ENCODE results near the gene TCTA.
A peak's percentile ranks its signal among the peaks of the same experiment; 100 is the strongest.
"Not testable (repeated sequence)": the region's sequence is repeated elsewhere in the genome, so short reads cannot be mapped to it uniquely, and the experiment has no call there.

Gene TCTA, protein sequence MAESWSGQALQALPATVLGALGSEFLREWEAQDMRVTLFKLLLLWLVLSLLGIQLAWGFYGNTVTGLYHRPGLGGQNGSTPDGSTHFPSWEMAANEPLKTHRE

DNA sequence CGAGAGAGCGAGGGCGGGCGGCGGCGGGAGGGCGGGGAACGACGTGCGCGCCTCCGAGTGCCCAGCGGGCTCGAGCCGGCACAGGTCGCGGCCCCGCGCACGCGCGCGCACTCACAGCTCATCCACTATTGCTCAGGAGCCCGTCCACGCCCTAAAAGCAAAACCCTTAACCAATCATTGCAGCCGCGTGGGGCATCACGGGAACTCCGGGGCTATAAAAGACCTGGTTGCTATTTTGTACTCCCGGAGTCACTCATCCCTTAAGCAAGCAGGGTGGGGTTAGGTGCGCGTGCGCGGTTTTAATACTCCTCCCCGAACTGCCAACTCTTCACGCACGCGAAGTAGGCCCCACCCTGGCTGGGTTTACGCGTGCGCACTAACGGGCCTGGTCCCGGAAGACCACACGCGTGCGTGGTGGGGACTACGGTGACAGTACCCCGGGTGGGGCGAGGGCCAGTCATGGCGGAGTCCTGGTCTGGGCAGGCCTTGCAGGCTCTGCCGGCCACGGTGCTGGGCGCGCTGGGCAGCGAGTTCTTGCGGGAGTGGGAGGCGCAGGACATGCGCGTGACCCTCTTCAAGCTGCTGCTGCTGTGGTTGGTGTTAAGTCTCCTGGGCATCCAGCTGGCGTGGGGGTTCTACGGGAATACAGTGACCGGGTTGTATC lies at the start of gene TCTA, which contains the start of gene RHOA:
TSS of gene TCTA (plus strand) at position 456 of the 664 bp plus-strand sequence. CDS start at position 460, 4 bp downstream.
TSS of gene RHOA (minus strand) at position 9 of the 664 bp plus-strand sequence. CDS start 36,387 bp downstream, outside the sequence.
- DNase-seq, result peak; percentile 98

DNA sequence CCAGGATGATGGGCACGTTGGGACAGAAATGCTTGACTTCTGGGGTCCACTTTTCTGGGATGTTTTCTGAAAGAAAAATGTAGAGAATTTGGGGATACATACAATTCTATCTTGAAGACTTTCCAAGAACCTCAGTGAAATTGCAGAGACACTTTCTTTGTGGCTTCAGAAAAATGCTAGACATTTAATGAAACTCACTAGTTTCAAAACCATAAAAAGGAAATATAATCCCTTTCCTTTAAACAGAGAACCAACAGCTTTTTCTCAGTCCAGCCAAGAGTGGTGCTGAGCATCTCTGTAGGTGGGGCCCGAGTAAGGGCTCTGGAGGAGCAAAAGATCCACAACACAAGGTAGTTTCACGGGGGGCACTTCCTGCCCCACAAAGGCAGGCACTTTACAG lies 49.7 kb upstream of the TCTA start:
- no peak for DNase-seq

DNA sequence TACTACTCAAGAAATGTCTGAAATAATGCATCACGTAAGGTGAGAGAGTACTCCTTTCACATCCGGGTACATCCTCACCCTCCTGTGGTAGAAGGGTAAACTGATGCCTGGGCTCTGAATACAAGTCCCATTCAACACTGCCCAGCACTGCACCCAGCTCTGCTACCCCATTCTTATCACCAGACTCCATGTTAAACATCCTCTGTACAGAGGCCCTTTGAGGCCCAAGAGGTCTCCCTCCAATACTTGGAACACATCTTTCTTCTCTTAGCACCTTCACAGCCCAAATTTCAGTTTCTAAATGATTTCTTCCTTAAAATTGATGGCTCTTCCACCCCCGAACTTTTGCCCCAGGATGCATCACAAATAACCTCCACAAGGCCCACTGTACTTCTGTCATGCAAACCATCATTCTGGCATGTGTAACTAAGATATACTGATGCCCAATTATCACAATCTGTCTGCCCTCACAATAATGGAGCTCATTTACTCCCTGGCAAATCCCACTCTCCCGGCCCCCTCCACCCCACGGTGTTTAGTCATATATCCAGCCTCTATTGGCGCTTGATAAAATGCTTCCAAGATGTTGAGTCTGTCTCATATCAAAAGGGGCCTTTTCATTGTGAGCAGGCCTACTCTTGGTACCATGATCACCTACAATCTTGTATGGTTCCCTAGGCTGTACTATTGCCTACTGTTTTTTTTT lies 41.5 kb upstream of the TCTA start:
- DNase-seq, result no peak

DNA sequence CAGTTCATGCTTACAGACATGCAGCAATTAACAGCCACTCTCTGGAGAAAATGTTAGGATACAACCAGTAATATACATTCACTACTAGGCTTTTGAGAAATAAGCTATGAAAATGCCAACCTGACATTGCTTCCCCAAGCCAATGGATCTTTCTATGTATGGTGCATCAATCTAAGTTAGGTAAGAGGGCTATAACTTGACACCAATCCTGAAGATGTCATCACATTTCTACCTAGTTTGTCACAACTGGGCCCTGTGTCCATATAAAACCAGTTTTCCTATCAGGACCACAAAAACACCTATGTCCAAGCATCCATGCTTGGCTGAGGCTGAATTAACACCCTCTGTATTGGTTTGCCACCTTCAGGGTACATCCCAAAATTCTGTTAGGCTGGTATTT lies 40.3 kb upstream of the TCTA start:
- no peak for DNase-seq

DNA sequence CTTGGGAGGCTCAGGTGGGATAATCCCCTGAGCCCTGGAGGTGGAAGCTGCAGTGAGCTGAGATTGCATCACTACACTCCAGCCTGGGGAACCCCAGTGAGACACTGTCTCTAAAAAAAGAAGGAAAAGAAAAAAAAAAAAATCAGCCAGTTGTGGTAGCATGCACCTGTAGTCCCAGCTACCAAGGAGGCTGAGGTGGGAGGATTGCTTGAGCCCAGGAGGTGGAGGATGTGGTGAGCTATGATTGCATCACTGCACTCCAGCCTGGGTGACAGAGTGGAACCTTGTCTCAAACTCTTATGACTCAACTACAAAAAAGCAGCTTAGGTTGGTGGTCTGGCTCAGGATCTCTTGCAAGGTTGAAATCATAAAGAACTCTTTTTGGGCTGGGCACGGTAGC lies 34.7 kb upstream of the TCTA start:
- peak; percentile 39 for DNase-seq

DNA sequence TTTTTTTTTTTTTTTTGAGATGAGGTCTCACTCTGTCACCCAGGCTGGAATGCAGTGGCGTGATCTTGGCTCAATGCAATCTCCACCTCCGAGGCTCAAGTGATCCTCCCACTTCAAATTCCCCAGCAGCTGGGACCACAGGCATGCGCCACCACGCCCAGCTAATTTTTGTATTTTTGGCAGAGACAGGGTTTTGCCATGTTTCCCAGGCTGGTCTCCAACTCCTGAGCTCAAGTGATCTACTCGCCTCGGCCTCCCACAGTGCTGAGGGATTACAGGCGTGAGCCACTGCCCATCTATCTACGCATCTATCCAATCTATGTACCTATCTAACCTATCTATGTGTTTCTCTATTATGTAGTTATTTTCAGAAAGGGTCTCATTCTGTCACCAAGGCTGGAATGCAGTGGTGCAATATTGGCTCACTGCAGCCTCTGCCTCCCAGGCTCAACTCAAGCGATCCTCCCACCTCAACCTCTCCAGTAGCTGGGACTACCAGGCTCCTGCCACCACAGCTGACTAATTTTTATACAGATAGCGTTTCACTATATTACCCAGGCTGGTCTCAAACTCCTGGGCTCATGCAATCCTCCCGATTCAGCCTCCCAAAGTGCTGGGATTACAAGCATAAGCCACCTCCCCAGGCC lies 33.9 kb upstream of the TCTA start:
- no peak for DNase-seq

DNA sequence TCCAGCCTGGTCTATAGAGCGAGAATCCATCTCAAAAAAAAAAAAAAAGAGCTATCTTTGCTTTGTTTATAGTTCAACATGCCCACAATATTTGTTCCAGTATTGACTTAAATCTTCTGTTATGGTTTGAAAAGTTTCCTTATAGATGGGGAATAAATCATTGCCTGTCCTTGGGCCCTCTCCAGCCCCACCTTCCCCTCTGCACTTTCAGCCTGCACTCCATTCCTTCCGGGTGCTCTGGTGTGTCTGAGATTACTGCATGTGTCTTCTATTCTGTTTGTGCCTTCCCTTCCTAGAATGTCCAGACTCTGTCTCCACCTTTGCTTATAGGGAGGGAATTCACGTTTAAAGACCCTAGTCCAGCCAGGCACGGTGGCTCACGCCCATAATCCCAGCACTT lies 28.8 kb upstream of the TCTA start:
- DNase-seq, result no peak

DNA sequence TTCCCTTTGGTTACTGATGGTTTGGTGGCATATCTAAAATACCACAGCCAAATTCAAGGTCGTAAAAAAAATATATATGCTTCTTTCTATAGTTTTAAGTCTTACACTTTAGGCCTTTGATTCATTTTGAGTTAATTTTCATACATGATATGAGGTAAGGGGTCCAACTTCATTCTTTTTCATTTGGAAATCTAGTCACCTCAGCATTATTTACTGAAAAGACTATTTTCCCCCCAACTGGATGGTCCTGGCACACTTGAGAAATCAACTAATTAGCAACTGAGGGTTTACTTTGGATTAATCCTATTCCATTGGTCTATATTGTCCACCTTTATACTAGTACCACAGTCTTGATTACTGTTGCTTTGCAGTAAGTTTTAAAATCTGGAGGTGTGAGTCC lies 26.6 kb upstream of the TCTA start:
- DNase-seq, result no peak

DNA sequence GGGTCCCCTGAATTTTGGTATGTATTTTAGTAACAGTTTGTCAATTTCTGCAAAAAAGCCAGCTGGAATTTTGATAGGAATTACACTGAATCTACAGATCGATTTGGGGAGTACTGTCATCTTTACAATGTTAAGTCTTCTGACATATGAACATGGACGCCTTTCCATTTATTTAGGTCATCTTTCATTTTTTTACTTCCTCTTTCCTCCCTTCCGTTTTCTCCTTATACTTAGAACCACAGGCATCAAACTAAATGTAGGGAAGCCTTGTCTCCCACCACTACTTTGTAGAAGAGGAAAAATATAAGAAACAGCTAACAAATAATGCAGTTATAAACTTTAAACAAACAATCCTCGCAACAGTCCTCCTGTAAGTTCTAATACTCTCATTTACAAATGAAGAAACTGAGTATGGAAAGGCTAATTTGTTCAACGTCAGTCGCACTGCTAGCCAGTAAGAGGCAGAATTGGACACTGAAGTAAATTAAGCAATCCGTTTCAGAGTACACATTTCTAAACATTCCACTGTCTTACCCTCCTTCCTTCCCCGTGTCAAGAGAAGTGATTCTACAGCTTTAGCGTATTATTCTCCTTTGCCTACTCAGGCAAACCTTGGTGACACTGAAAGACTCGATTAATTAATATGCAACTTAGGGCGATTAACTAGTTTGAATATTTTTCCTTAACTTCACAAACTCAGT lies 26.0 kb upstream of the TCTA start:
- DNase-seq, result no peak

DNA sequence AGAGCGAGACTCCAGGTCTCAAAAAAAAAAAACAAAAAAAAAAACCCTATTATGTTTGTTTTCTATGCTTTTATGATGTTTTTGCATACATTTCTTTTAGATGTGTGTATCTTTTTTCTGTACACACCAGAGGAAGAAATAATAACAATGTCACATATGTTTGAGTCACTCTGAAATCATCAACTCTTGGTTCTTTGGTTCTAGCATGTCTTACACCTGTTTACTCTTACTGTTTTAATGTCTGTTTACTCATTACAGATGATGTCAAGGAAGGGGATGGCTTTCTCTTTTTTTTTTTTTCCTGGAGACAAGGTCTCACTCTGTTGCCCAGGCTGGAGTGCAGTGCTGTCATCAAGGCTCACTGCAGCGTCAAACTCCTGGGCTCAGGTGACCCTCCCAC lies 24.5 kb upstream of the TCTA start:
- no peak for DNase-seq

DNA sequence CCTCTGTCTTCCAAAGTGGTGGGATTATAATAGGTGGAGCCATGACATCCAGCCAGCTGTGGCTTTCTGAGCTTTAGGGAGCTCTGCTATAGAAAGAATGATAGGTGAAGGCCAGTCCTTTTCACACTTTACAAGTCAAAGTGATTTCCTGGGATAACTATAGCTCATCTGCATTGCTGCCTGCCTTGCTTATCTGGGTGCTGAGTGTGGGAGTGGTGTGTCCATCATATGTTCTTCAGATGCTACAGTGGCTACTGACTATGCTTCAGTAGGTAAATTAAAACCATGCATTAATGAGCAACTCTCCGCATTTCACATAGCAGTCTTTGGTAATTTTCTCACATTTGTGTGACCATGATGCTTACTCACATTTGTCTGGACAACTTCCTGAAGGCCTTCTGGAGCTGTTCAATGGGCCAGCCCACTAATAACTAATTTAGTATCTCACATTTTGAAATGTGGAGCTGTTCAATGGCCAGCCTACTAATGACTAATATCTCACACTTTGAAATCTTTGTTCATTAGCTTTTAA lies 23.9 kb upstream of the TCTA start:
- DNase-seq, result no peak

DNA sequence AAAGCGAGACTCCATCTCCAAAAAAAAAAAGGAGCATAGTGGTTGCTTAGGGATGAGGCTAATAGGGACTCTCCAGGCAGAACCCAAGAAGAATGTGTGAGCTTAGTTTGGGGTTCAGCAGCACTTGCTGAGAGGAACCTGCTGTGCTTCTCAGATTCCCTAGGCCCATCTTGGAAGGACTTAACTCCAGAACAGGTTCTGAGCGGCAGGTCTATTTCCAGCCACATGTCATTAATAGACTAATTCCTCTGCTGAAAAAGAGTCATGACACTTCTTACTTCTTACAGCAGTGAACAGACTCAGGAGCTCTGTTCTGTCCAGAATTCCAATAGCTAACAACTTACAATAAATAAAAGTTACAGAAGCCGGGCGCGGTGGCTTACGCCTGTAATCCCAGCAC lies 22.9 kb upstream of the TCTA start:
- no peak for DNase-seq

DNA sequence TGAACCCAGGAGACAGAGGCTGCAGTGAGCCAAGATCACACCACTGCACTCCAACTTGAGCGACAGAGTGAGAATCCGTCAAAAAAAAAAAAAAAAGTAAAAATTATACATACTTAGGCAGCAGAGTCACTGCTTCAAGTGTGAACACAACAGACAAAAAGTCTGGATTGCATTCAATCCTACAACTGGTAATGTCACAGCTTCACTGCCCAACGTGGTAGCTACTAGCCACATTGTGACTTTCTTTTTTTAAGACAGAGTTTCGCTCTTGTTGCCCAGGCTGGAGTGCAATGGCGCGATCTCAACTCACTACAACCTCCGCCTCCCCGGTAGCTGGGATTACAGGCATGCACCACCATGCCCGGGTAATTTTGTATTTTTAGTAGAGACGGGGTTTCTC lies 20.9 kb upstream of the TCTA start:
- DNase-seq, result not testable (repeated sequence)

DNA sequence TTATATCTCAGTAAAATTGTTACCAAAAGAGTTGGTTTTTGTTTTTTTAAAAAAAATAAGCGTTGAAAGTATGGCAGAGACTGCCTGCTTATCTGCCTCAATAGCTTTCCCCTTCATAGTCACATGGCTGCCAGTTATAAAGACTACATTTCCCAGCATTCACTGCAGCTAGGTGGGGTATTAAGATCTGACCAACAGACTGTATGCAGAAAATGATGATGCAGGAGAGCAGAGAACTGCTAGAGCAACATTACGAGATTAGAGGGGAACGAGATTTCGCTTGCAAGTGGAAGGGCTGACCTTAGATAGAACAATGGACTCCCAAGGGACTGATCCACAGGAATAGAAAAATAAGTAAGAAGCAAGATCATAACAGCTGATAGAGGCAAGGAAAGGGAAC lies 14.8 kb upstream of the TCTA start:
- no peak for DNase-seq

DNA sequence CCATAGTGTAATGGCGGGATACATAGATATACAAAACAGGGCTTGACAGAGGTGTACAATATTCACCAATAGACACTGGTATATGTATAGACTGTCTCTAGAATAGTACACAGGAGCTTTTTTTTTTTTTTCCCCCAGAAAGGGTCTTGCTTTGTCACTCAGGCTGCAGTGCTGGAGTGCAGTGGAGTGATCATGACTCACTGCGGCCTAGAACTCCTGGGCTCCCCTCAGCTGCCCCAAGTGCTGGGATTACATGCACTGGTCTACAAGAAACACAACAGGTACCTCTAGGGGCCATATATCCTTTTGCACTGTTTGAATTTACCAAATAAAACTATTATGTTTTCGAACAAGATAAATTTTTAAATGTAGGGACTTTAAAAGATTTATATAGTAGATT lies 12.8 kb upstream of the TCTA start:
- DNase-seq, result no peak

DNA sequence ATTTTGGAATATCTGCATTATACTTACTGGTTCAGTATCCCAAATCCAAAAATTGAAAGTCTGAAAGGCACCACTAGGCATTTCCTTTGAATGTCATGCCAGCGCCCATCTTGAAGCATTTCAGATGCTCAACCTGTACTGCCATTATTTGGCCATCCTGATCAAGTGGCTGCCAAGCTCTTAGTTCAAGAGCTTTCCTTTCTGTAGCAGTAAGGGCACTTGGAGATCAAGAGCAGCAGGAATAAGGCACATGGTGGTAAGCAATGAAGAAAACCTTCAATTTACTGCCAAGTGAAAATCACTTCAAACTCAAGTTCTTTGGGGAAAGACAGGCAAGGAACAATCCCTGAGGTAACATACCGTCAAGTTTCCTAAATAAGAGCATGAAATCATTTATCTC lies 10.5 kb upstream of the TCTA start:
- no peak for DNase-seq

DNA sequence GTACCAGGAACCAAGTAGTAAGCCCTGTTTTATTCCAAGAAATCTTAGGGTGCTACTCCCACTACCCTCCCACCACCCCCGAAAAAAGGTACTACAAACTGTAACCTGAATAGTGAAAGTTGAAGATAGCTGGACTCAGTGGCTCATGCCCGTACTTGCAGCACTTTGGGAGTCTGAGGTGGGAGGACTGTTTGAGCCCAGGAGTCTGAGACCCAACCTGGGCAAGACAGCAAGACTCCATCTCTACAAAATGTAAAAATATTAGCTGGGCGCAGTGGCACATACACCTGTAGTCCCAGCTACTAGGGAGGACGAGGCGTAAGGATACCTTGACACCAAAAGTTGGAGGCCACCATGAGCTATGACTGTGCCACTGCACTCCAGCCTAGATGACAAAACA lies 8.3 kb upstream of the TCTA start:
- no peak for DNase-seq

DNA sequence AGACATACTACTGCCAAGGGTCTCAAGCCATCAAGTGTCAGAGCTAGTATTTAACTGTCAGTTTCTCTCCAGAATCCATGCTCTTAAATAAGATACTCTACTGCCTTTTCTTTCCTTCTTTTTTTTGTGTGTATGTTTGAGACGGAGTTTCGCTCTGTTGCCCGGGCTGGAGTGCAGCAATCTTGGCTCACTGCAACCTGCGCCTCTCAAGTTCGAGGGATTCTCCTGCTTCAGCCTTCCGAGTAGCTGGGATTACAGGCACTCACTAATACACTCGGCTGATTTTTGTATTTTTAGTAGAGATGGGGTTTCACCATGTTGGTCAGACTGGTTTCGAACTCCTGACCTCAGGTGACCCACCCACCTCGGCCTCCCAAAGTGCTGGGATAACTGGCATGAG lies 6.7 kb upstream of the TCTA start:
- DNase-seq, result not testable (repeated sequence)

DNA sequence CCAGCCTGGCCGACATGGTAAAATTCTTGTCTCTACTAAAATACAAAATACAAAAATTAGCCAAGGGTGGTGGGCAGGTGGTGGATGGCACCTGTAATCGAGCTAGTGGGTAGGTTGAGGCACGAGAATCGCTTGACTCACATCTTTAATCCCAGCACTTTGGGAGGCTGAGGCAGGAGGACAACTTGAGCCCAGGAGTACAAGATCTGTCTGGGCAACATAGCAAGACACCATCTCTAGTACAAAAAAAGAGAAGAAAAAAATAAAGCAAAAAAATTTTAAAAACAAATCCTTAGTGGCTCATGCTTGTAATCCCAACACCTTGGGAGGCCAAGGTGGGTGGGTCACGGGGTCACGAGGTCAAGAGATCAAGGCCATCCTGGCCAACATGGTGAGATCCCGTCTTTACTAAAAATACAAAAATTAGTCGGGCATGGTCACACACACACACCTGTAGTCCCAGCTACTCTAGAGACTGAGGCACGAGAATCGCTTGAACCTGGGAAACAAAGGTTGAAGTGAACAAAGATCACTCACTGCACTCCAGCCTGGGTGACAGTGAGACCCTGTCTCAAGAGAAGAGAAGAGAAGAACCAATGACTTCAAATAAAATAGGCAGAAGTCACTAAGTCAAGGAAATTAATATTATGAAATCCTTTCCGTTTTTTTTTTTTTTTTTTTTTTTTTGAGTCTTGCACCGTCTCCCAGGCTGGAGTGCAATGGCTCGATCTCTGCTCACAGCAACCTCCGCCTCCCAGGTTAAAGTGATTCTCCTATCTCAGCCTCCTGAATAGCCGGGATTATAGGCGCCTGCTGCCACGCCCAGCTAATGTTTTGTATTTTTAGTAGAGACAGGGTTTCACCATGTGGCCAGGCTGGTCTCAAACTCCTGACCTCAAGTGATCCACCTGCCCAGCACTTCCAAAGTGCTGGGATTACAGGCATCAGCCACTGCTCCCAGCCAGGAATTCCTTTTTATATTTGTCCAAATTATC lies 5.4 kb upstream of the TCTA start:
- DNase-seq, result no peak

DNA sequence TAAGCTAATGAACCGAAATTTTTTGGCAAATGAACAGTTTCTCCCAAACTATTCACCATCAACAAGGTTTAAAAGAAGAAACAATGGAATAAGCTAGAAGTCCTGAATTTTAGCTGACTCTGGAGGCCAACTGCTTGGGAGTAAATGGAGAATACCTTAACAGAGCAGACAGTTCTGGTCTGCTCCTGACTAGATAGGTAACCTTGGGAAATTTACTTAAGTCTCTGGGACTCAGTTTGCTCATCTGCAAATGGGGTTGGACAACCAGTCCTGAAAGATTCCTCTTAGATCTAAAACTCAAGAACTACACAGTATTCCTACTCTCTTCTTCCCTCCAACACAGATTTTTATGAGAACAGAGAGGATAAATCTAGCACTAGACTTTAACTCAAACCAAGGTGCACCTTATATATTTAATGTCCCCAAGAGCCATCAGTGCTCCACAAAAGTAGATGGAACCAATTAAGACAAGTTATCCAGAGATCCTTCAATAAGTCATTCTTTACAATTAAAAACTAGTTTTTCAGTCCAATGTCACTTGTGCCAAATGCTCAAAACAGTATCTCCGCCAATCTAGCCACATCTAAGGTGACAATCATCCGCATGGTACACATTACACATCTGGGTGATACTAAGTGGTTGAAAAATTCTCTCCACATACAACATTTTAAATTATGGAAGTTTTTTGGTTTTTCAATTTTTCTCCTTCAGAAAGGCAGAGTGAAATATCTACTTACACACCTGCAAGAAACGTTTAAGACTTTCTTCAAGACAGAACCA lies 2.0 kb upstream of the TCTA start:
- DNase-seq, result no peak
